Measurements from ENCODE around the gene CDC25B.

GRCh38 chr20:3843490-3843889 lies 47.4 kb downstream of the CDC25B start:
- TF ChIP-seq CTCF (IDR thresholded peaks at IDR 0.05) (no peak), POLR2A (IDR thresholded peaks at IDR 0.05) (no peak), POLR2AphosphoS5 (IDR thresholded peaks at IDR 0.05) (no peak)

Data from stomach (tissue), 4 donors.